Activated T-helper 2 cell treated with anti-CD3 and anti-CD28 coated beads, Interferon-gamma antibody, Interleukin-2, Interleukin-4, amounts not matched to agents 10 μg/mL and 5 μg/mL and 100 μg/mL, durations not matched to agents 14 hours and 24 hours and 36 hours (primary cell): ENCODE data around the gene FAIM2. TPM values are rescaled to one million over a fixed set of nuclear protein-coding genes. Genes with fewer than 3 reads are reported as not detected.
"Not testable (repeated sequence)": the region's sequence is repeated elsewhere in the genome, so short reads cannot be mapped to it uniquely, and the experiment has no call there.

Experiments
- DNase-seq: peaks from one replicate; pipeline ENCODE4 v3.0.0; 2021; ENCODE audit warnings: low spot score
- H3K27ac Mint-ChIP-seq: one replicate; pipeline ENCODE4 v1.8.0; 2021; ENCODE audit warnings: mixed read lengths
- H3K27me3 Mint-ChIP-seq: one replicate; pipeline ENCODE4 v1.8.0; 2021; ENCODE audit warnings: low read depth, mixed read lengths
- H3K36me3 Mint-ChIP-seq: one replicate; pipeline ENCODE4 v1.8.0; 2021; ENCODE audit warnings: low read depth, mixed read lengths
- H3K4me1 Mint-ChIP-seq: one replicate; pipeline ENCODE4 v1.8.0; 2021; ENCODE audit warnings: low read depth, mixed read lengths
- H3K4me3 Mint-ChIP-seq: one replicate; pipeline ENCODE4 v1.8.0; 2021; ENCODE audit warnings: low read depth, mild to moderate bottlenecking, moderate library complexity, mixed read lengths
- H3K9me3 Mint-ChIP-seq: one replicate; pipeline ENCODE4 v1.8.0; 2021; ENCODE audit warnings: mixed read lengths
- intact Hi-C: fragments of 100-400 bp; cut with micrococcal nuclease; formaldehyde crosslinking; loops from one replicate; pipeline ENCODE4 v1.15.1; 2023
- total RNA-seq: library from RNA; stranded (reverse); gene quantifications from 2 replicates; pipeline ENCODE4 v1.2.3, GENCODE V29; 2022

The FAIM2 gene
- total RNA-seq, 1 donor from 2014 or later: 0.23 TPM

GRCh38 chr12:49874142-49874897, 29.4 kb downstream of the FAIM2 start:
- DNase-seq: no peak
- peaks cover 2% of the 10 kb centered on the region for H3K27me3 Mint-ChIP-seq
- peaks cover 17% of the 10 kb centered on the region for H3K9me3 Mint-ChIP-seq
- H3K27ac Mint-ChIP-seq: no peak overlapping the region
- no peaks in the 10 kb centered on the region for H3K36me3 Mint-ChIP-seq
- no peaks in the 10 kb centered on the region for H3K4me1 Mint-ChIP-seq
- H3K4me3 Mint-ChIP-seq: no peak overlapping the region
- intact Hi-C loops: no loop called here

GRCh38 chr12:49873361-49873934, 30.3 kb downstream of the FAIM2 start:
- Mint-ChIP-seq H3K9me3 (peaks cover 9% of the 10 kb centered on the region), H3K36me3 (no peaks in the 10 kb centered on the region), H3K4me3 (no peak overlapping the region), H3K4me1 (no peaks in the 10 kb centered on the region), H3K27me3 (peaks cover 2% of the 10 kb centered on the region), H3K27ac (no peak overlapping the region)
- no peak for DNase-seq
- intact Hi-C loops: no loop called here

DNA sequence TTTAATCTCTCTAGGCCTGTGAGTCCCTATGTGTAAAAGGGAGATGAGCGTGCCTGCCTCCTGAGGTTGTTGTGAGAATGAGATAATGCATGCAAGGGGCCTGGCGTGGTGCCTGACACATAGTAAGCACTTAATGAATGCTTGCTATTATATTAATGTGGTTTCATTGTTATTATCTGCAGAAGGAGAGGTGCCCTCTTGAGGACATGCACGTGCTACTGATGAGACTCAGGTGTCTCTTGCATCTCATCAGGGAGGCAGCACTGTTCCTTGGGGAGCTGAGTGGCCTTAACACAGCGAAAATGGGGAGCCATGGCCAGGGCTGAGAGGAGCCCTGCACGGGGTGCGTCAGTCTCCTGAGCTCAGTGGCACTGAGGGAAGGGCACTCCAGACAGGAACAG, 30.9 kb downstream of the FAIM2 start:
- Mint-ChIP-seq H3K4me1 (no peaks in the 10 kb centered on the region), H3K27me3 (peaks cover 2% of the 10 kb centered on the region), H3K4me3 (no peak overlapping the region), H3K9me3 (peaks cover 2% of the 10 kb centered on the region), H3K27ac (no peak overlapping the region), H3K36me3 (no peaks in the 10 kb centered on the region)
- DNase-seq: no peak
- intact Hi-C loops: no loop called here

GRCh38 chr12:49872381-49872780, 31.3 kb downstream of the FAIM2 start:
- no peaks in the 10 kb centered on the region for H3K9me3 Mint-ChIP-seq
- peaks cover 2% of the 10 kb centered on the region for H3K27me3 Mint-ChIP-seq
- no peak overlapping the region for H3K4me3 Mint-ChIP-seq
- no peaks in the 10 kb centered on the region for H3K36me3 Mint-ChIP-seq
- H3K4me1 Mint-ChIP-seq: no peaks in the 10 kb centered on the region
- H3K27ac Mint-ChIP-seq: no peak overlapping the region
- no peak for DNase-seq
- intact Hi-C loops: no loop called here

DNA sequence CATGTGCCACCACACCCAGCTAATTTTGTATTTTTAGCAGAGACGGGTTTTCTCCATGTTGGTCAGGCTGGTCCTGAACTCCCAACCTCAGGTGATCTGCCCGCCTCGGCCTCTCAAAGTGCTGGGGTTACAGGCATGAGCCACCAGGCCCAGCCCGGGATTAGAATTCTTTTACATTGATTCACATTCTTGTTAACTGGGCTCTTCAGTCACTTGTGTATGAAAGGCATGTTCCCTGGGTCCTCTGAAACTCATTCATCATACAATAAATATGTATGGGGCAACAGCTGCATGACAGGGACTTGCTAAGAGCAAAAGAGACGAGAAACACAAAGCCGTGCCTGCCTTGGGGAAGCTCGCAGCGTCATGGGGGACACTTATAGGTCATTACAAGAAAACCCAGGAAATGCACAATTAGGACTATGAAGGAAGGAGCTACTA, 31.9 kb downstream of the FAIM2 start:
- H3K27me3 Mint-ChIP-seq, H3K36me3 Mint-ChIP-seq, intact Hi-C loops, H3K27ac Mint-ChIP-seq, H3K9me3 Mint-ChIP-seq, H3K4me3 Mint-ChIP-seq, DNase-seq, H3K4me1 Mint-ChIP-seq: not testable (repeated sequence)

DNA sequence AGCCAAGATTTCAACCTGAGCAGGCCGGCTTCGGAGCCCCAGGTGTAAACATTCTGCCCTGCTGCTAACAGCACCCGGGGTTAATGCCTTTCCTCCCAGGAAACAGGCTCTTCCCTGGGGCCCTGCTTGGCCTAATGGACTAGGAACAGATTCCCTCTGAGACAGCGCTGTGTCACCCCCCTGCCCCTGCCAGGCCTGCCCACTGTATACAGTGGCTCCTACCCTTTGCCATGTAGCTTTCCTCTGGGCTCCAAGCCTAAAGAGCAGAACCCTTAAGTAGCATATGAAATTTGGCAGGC, 32.5 kb downstream of the FAIM2 start:
- peaks cover 2% of the 10 kb centered on the region for H3K27me3 Mint-ChIP-seq
- H3K4me3 Mint-ChIP-seq: no peak overlapping the region
- H3K4me1 Mint-ChIP-seq: no peaks in the 10 kb centered on the region
- intact Hi-C loops: no loop called here
- H3K9me3 Mint-ChIP-seq: no peaks in the 10 kb centered on the region
- no peaks in the 10 kb centered on the region for H3K36me3 Mint-ChIP-seq
- DNase-seq: no peak
- no peak overlapping the region for H3K27ac Mint-ChIP-seq

GRCh38 chr12:49870501-49871262, 33.0 kb downstream of the FAIM2 start:
- no peak for DNase-seq
- Mint-ChIP-seq H3K36me3 (no peaks in the 10 kb centered on the region), H3K4me1 (no peaks in the 10 kb centered on the region), H3K27ac (no peak overlapping the region), H3K9me3 (no peaks in the 10 kb centered on the region), H3K27me3 (peaks cover 2% of the 10 kb centered on the region), H3K4me3 (no peak overlapping the region)
- intact Hi-C loops: no loop called here

DNA sequence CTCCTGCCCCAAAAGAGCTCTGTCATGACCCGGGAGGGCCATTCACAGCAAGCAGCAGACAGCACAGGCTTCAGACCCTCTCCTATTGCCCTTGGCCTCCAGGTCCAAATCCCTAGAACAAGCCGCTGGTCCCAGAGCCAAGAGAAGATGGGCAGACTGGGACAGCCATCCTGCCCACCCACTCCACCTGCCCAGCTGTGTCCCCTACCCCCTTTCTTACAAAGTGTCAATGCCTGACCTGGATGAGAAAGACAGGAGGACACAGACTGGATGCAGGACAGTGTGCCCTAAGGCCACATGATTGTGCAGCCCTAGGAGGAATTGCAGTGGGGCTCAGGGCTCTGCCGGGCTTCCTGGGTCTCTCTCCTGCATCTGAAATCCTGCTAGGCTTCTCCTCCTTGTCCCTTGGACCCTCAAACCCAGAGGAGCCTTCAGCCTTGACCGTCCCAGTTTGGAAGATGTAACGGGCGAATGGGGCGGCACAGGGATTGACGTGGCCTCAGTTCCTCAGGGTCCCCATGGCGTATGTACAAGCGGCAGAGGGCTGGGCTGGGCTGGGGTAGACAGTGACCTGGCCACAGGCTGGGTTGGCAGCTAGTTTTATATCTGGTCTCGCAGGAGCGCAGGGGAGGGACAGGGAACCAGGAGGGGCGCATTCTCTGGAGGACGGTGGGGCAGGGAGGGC, 33.7 kb downstream of the FAIM2 start:
- Mint-ChIP-seq H3K9me3 (no peaks in the 10 kb centered on the region), H3K27ac (no peak overlapping the region), H3K4me1 (no peaks in the 10 kb centered on the region), H3K36me3 (no peaks in the 10 kb centered on the region), H3K4me3 (no peak overlapping the region), H3K27me3 (peaks cover 2% of the 10 kb centered on the region)
- DNase-seq: no peak
- intact Hi-C loops: loop anchor here (5.0 to 10.0 kb wide), 2 partner anchors 55 to 77 kb away; no protein-coding TSS in a partner anchor

DNA sequence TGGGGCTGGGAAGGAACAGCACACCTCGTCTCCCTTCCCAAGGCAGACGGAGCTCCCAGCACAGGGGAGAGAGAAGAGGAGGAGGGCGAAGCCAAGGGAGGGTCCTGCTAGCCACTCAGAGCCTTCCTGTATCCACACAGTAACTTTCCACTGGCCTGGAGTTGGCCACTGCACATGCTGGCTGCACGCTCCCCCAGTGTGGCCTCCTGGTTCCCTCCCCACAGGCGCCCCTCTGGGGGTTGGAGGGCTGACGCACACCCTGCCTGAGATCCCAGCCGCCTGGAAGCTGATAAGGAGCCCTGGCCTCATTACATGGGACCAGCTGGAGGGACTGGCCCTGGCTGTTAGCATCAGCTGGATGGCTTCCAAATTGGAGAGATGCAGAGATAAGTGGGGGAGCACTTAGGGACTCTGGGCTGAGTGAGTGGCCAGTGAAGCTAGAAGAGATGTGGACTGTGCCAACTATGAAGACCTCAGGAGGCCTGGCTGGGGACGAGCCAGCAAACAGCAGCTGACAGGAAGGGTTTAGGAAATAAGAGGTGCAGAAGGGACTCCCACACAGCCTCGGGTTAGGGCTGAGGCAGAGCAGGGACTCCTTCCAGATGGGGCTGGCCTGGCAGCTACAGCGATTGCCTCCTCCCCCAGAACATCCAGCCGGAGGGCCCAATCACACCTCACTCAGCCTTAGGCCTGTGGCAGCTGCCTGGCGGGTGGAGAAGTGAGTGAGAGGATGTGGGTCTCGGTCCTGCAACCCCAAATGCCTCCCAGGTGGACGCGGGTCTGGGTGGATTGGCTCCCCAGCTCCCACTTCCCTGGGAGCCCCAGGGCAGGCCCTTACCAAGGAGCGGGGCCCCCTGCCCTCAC, 34.5 kb downstream of the FAIM2 start:
- no peaks in the 10 kb centered on the region for H3K36me3 Mint-ChIP-seq
- no peaks in the 10 kb centered on the region for H3K27me3 Mint-ChIP-seq
- no peaks in the 10 kb centered on the region for H3K4me1 Mint-ChIP-seq
- intact Hi-C loops: loop anchor here (5.0 to 10.0 kb wide), 2 partner anchors 56 to 78 kb away; no protein-coding TSS in a partner anchor
- no peak overlapping the region for H3K27ac Mint-ChIP-seq
- no peak for DNase-seq
- H3K4me3 Mint-ChIP-seq: no peak overlapping the region
- no peaks in the 10 kb centered on the region for H3K9me3 Mint-ChIP-seq

GRCh38 chr12:49868449-49868848, 35.3 kb downstream of the FAIM2 start:
- no peaks in the 10 kb centered on the region for H3K36me3 Mint-ChIP-seq
- no peak overlapping the region for H3K27ac Mint-ChIP-seq
- DNase-seq: no peak
- H3K4me1 Mint-ChIP-seq: no peaks in the 10 kb centered on the region
- H3K27me3 Mint-ChIP-seq: no peaks in the 10 kb centered on the region
- H3K9me3 Mint-ChIP-seq: no peaks in the 10 kb centered on the region
- H3K4me3 Mint-ChIP-seq: no peak overlapping the region
- intact Hi-C loops: loop anchor here (5.0 to 10.0 kb wide), 2 partner anchors 56 to 79 kb away; no protein-coding TSS in a partner anchor

DNA sequence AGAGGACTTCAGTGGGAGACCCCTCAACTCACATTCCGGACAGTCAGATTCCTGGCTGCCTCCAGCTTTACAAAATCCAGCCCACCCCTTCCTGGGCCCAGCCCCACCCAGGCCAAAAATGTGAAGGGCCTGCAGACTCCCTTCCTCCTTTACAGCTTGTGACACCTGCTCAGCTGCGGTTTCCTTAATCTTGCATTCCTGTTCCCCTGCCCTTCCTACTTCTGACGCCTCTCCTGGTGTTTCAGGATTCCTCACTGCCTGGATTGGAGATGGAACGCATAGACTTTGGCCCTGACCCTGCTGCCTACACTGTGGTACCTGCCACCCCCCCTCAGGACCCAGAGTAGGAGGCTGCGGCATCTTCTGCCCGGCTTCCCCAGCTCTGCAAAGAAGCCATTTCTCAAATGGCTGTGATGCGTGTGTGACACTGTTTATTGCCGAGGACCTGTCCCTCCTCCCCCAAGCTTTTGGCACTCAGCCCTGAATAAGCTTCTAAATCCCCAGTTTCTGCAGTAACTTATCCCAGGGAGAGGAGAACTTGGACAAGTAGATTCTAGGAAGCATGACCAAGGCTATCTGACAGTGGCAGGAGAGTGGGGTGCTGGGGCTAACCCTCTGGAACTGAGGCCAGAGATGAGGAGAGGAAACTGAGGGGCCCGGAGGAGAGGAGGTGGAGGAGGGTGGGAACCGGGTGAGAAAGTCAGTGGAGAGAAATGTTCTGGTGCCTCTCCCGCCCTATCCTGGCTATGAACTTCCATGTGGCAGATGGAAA, 35.9 kb downstream of the FAIM2 start:
- intact Hi-C loops: loop anchor here (1.0 to 10.0 kb wide), 4 partner anchors 57 to 189 kb away; no protein-coding TSS in a partner anchor
- Mint-ChIP-seq H3K9me3 (no peaks in the 10 kb centered on the region), H3K4me3 (no peak overlapping the region), H3K27me3 (no peaks in the 10 kb centered on the region), H3K27ac (no peak overlapping the region), H3K36me3 (no peaks in the 10 kb centered on the region), H3K4me1 (no peaks in the 10 kb centered on the region)
- no peak for DNase-seq
